Measurements from ENCODE around the gene SNX32. TPM values are rescaled to one million over a fixed set of nuclear protein-coding genes. Genes with fewer than 3 reads are reported as not detected.

Gene SNX32
- polyA plus RNA-seq, 2 of the 4 experiments (the other 2 are of a cell fraction): 0.08 TPM; not detected in 1

DNA sequence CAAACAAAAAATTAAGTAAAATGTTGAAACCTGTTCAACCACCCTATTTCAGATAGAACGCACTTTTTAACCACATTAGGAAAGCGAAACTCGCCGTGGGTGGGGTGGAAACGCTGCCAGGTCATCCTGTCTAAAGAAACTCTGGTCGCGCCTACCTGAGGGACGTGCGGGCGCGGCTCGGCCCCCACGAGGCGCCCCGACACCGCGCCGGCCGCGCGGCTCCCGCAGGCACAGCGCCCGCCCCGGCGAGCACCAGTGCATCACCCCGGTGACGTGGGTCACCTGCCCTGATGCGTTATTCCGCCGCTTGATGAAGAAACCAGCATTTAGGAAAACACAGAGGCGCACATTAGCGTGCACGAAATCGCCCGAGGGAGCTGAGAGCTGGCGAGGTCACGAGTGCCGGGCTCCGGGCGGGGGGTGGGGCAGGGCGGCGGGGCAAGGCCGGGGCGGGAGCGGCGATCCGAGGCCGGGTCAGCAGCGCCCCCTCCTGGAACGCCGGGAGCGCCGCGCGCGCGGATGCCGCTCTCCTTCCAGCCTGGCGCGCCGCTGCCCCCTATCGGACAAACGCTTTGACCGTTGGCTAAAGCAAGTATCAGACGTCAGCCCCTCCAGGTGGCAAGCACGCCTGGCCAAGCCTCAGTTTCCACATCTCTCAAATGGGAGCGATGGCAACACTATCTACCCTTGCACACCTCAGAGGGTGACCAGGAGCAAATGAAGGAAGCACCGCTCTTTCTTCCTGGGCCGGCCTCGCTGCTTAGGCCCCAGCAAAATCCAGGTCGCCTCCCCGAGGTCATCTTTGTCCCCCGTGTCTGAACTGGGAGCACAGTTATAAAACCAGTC, 15.7 kb upstream of the SNX32 start (continued):
- TF ChIP-seq, protein P1, sequence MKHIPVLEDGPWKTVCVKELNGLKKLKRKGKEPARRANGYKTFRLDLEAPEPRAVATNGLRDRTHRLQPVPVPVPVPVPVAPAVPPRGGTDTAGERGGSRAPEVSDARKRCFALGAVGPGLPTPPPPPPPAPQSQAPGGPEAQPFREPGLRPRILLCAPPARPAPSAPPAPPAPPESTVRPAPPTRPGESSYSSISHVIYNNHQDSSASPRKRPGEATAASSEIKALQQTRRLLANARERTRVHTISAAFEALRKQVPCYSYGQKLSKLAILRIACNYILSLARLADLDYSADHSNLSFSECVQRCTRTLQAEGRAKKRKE (CRISPR knock-in tag; IDR thresholded peaks at IDR 0.05; ENCODE audit: low read depth): no peak
- TF ChIP-seq FOXS1 (CRISPR knock-in tag; IDR thresholded peaks at IDR 0.05) (no peak), NR3C1 (IDR thresholded peaks at IDR 0.05) (no peak), FOSB (CRISPR knock-in tag; IDR thresholded peaks at IDR 0.05) (no peak), GATA3 (IDR thresholded peaks at IDR 0.05; ENCODE audit: borderline replicate concordance) (no peak), SMC3 (IDR thresholded peaks at IDR 0.05) (peak; percentile 98), CHD4 (IDR thresholded peaks at IDR 0.05; ENCODE audit: borderline replicate concordance) (peak; percentile 60; the same call in 1 of the 2 replicates), HOXB13 (CRISPR knock-in tag; IDR thresholded peaks at IDR 0.05; ENCODE audit: low read depth) (no peak), SREBF2 (IDR thresholded peaks at IDR 0.05) (no peak), RARB (CRISPR knock-in tag; IDR thresholded peaks at IDR 0.05) (no peak), NPAS2 (CRISPR knock-in tag; IDR thresholded peaks at IDR 0.05; ENCODE audit: borderline replicate concordance) (no peak), FOSL2 (IDR thresholded peaks at IDR 0.05) (no peak), FOSL2 (CRISPR knock-in tag; IDR thresholded peaks at IDR 0.05) (0 out of 2 replicates have a peak, but pooled peaks have one; percentile 4), TP53 (CRISPR knock-in tag; IDR thresholded peaks at IDR 0.05) (no peak), HDAC2 (IDR thresholded peaks at IDR 0.05) (peak; percentile 29; the same call in 1 of the 2 replicates), MAFK (IDR thresholded peaks at IDR 0.05; ENCODE audit: partially characterized antibody) (no peak), RFX5 (IDR thresholded peaks at IDR 0.05) (no peak), HOXA7 (CRISPR knock-in tag; IDR thresholded peaks at IDR 0.05) (no peak), ZNF302 (CRISPR knock-in tag; IDR thresholded peaks at IDR 0.05) (no peak), MAZ (IDR thresholded peaks at IDR 0.05; ENCODE audit: borderline replicate concordance, low read depth, low read length) (no peak), ESRRA (IDR thresholded peaks at IDR 0.05; ENCODE audit: borderline replicate concordance, low read length) (no peak), RCOR1 (IDR thresholded peaks at IDR 0.05; ENCODE audit: low read depth, low read length) (0 out of 2 replicates have a peak, but pooled peaks have one; percentile 31)
- TF ChIP-seq, protein P2, sequence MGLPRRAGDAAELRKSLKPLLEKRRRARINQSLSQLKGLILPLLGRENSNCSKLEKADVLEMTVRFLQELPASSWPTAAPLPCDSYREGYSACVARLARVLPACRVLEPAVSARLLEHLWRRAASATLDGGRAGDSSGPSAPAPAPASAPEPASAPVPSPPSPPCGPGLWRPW (IDR thresholded peaks at IDR 0.05): no peak
- TF ChIP-seq, protein P3, sequence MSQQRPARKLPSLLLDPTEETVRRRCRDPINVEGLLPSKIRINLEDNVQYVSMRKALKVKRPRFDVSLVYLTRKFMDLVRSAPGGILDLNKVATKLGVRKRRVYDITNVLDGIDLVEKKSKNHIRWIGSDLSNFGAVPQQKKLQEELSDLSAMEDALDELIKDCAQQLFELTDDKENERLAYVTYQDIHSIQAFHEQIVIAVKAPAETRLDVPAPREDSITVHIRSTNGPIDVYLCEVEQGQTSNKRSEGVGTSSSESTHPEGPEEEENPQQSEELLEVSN (IDR thresholded peaks at IDR 0.05; ENCODE audit: borderline replicate concordance, low read depth): peak; percentile 43; the same call in 1 of the 2 replicates
- TF ChIP-seq, protein P4, sequence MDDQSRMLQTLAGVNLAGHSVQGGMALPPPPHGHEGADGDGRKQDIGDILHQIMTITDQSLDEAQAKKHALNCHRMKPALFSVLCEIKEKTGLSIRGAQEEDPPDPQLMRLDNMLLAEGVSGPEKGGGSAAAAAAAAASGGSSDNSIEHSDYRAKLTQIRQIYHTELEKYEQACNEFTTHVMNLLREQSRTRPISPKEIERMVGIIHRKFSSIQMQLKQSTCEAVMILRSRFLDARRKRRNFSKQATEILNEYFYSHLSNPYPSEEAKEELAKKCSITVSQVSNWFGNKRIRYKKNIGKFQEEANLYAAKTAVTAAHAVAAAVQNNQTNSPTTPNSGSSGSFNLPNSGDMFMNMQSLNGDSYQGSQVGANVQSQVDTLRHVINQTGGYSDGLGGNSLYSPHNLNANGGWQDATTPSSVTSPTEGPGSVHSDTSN (IDR thresholded peaks at IDR 0.05): 0 out of 2 replicates have a peak, but pooled peaks have one; percentile 8

DNA sequence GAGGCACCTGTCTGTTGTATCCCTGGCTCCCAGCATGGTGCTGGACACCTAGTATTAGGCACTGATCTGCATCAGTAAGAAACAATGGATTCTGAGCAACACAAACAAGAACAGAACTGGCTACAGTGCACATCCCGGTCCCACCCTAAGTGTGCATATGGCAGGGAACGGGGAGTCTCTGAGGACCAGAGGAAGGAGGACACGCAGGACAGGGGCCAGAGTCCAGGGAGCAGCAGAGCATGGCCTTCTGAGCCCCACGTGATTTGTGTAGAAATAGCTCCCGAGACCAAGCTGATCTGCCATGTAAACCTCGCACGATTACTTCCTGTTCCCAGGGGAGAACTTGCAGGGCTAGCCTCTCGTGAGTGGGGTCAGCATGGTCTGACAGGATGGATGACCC, 12.7 kb upstream of the SNX32 start:
- Histone ChIP-seq H3K4me2 (no peak overlapping the region), H3K27ac (no peak overlapping the region), H3K4me3 (no peak overlapping the region), H3K9me3 (no peaks in the 10 kb centered on the region), H3K4me1 (peaks cover 6% of the 10 kb centered on the region; the same call in 1 of the 3 replicates)
- ChIA-PET POLR2A (interaction anchor here (0.8 kb wide), 1 partner anchor 100 kb away, joined by 4 read pairs; the partner anchor contains the start of gene RNASEH2C), CTCF (interaction anchor here (1.5 to 14.1 kb wide), 2 partner anchors 39 to 110 kb away, joined by 3 to 222 read pairs; partner anchors contain the start of gene KAT5)
- WGBS (ENCODE audit: missing lambda C conversion rate): 65% methylated on average over 4 of the region's 8 CpGs
- DNase-seq (ENCODE audit: low read depth in 1 of 2, low spot score in 1 of 2) (no peak), FAIRE-seq (no peak), ATAC-seq (no peak)
- TF ChIP-seq POLR2A (IDR thresholded peaks at IDR 0.05; ENCODE audit: low read length) (no peak), ESRRA (IDR thresholded peaks at IDR 0.05; ENCODE audit: borderline replicate concordance, low read length) (no peak), GATA3 (IDR thresholded peaks at IDR 0.05; ENCODE audit: borderline replicate concordance) (no peak), CBX8 (IDR thresholded peaks at IDR 0.05) (no peak), EHMT2 (IDR thresholded peaks at IDR 0.05; ENCODE audit: low read depth) (no peak)
- TF ChIP-seq, protein P2 (IDR thresholded peaks at IDR 0.05): no peak
